ENCODE data around the gene FBXW4. TPM values are rescaled to one million over a fixed set of nuclear protein-coding genes. Genes with fewer than 3 reads are reported as not detected.

Gene FBXW4
- polyA plus RNA-seq, 1 donor (not counting 4 experiments of a cell fraction or from before 2014, with no cell fraction given): 22.3 TPM

DNA sequence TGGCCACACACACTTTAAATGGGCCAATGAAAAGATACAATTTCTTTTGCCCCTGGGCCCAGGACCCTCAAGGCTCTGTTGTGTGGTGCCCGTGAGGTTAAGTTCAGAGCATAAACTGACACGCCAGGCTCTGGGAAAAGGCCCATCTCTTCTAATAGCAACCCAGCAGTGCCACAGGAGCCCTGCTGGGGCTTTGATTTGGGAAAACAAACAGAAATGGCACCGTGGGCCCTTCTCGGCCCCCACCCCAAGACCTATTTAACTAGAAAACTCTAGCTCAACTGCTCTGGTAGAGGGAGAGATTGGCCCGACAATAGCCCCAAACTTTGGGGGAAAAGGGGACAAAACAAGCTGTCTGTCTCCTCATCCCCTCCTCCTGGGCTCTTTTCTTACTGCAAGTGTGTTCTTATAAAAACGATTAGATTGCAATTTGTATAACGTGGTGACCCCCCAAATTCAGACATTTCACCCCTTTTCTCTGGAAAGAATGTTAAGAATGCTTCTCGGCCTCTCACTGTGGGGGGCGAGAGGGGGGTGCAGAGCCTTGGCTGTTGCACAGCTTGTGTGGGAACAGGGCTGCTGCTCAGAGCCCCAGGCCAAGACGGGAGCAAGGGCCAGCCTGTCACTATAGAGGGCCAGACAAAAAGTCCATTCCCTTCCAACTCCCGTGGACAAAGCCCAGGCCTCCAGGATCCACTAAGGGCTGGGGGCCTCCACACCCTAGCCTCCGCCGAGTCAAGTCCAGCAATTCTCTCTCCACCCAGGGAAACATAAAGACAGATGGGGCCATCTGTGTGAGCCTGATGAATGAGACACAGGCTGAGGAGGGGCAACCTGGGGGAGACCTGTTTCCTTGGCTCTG lies 80.1 kb downstream of the FBXW4 start:
- no peaks in the 10 kb centered on the region for H4K20me1 ChIP-seq (ENCODE audit: control insufficient read depth, extremely low read depth, insufficient read depth, low read length)
- H2AFZ ChIP-seq (ENCODE audit: control insufficient read depth, low read length): no peak overlapping the region
- H3K4me3 ChIP-seq (ENCODE audit: control insufficient read depth in 2 of 3, extremely low read depth in 1 of 3, insufficient read depth in 2 of 3, low read depth in 1 of 3, low read length in 3 of 3): no peak overlapping the region
- dilution Hi-C loops (cut with MboI; ENCODE audit: extremely low pct_ligation_motif_present, low sequenced_read_pairs): no loop called here
- DNase-seq (ENCODE audit: low read depth, low spot score) (no peak), FAIRE-seq (no peak)
- TF ChIP-seq EZH2 (IDR thresholded peaks at IDR 0.05; ENCODE audit: low read length): no peak
- TF ChIP-seq, protein P1, sequence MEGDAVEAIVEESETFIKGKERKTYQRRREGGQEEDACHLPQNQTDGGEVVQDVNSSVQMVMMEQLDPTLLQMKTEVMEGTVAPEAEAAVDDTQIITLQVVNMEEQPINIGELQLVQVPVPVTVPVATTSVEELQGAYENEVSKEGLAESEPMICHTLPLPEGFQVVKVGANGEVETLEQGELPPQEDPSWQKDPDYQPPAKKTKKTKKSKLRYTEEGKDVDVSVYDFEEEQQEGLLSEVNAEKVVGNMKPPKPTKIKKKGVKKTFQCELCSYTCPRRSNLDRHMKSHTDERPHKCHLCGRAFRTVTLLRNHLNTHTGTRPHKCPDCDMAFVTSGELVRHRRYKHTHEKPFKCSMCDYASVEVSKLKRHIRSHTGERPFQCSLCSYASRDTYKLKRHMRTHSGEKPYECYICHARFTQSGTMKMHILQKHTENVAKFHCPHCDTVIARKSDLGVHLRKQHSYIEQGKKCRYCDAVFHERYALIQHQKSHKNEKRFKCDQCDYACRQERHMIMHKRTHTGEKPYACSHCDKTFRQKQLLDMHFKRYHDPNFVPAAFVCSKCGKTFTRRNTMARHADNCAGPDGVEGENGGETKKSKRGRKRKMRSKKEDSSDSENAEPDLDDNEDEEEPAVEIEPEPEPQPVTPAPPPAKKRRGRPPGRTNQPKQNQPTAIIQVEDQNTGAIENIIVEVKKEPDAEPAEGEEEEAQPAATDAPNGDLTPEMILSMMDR (optimal IDR thresholded peaks at IDR 0.05 in 1 of 3, IDR thresholded peaks at IDR 0.05 in 1 of 3, conservative IDR thresholded peaks at IDR 0.05 in 1 of 3; ENCODE audit: extremely low read depth in 1 of 3, insufficient read depth in 2 of 3, low read length in 3 of 3): no peak
- no peak overlapping the region for H3K9ac ChIP-seq (ENCODE audit: control insufficient read depth, extremely low read depth, insufficient read depth, low read length)
- H3K9me1 ChIP-seq (ENCODE audit: control insufficient read depth, extremely low read depth, insufficient read depth, low read length): no peaks in the 10 kb centered on the region
- no peak overlapping the region for H3K27ac ChIP-seq (ENCODE audit: control insufficient read depth, insufficient read depth, low read length)
- peaks cover 20 to 25% of the 10 kb centered on the region in 2 experiments for H3K36me3 ChIP-seq (ENCODE audit: control insufficient read depth in 2 of 2, extremely low read depth in 1 of 2, insufficient read depth in 2 of 2, low read length in 2 of 2)
- H3K4me1 ChIP-seq (ENCODE audit: control insufficient read depth, extremely low read depth, insufficient read depth, low read length): no peaks in the 10 kb centered on the region
- no peak overlapping the region for H3K4me2 ChIP-seq (ENCODE audit: control insufficient read depth, extremely low read depth, insufficient read depth, low read depth, low read length)
- H3K27me3 ChIP-seq (ENCODE audit: control insufficient read depth, extremely low read depth, insufficient read depth, low read length): no peaks in the 10 kb centered on the region
- H3K79me2 ChIP-seq (ENCODE audit: control insufficient read depth, insufficient read depth, low read length): no peaks in the 10 kb centered on the region
- no peaks in the 10 kb centered on the region for H3K9me3 ChIP-seq (ENCODE audit: control insufficient read depth, low read depth, low read length)

DNA sequence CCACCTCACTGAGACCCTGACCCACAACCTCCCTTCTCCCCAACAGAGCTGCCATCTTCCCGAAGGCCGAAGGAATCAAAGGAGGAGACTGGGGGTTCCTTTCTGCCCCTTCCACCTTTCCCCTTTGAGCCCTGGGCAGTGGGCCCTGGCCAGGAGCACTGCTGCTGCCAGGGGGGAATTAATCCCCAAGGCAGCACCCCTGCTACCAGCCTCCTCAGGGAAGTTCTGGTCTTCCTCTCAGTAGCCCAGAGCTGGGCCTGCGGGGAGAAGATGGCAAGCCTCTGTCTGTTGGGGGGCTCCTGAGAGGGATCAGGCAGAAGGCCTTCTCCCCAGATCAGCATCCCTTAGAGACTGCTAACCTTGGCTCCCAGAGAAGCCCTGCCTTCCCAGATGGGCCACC lies 81.3 kb downstream of the FBXW4 start:
- Histone ChIP-seq H3K4me2 (ENCODE audit: control insufficient read depth, extremely low read depth, insufficient read depth, low read depth, low read length) (no peak overlapping the region), H2AFZ (ENCODE audit: control insufficient read depth, low read length) (no peak overlapping the region), H3K4me1 (ENCODE audit: control insufficient read depth, extremely low read depth, insufficient read depth, low read length) (no peaks in the 10 kb centered on the region), H4K20me1 (ENCODE audit: control insufficient read depth, extremely low read depth, insufficient read depth, low read length) (no peaks in the 10 kb centered on the region), H3K9me1 (ENCODE audit: control insufficient read depth, extremely low read depth, insufficient read depth, low read length) (no peaks in the 10 kb centered on the region), H3K9me3 (ENCODE audit: control insufficient read depth, low read depth, low read length) (no peaks in the 10 kb centered on the region), H3K36me3 (ENCODE audit: control insufficient read depth in 2 of 2, extremely low read depth in 1 of 2, insufficient read depth in 2 of 2, low read length in 2 of 2) (peaks cover 25 to 31% of the 10 kb centered on the region in 2 experiments), H3K4me3 (ENCODE audit: control insufficient read depth in 2 of 3, extremely low read depth in 1 of 3, insufficient read depth in 2 of 3, low read depth in 1 of 3, low read length in 3 of 3) (no peak overlapping the region), H3K79me2 (ENCODE audit: control insufficient read depth, insufficient read depth, low read length) (no peaks in the 10 kb centered on the region), H3K27me3 (ENCODE audit: control insufficient read depth, extremely low read depth, insufficient read depth, low read length) (no peaks in the 10 kb centered on the region), H3K27ac (ENCODE audit: control insufficient read depth, insufficient read depth, low read length) (no peak overlapping the region), H3K9ac (ENCODE audit: control insufficient read depth, extremely low read depth, insufficient read depth, low read length) (no peak overlapping the region)
- no peak for FAIRE-seq
- dilution Hi-C loops (cut with MboI; ENCODE audit: extremely low pct_ligation_motif_present, low sequenced_read_pairs): no loop called here
- TF ChIP-seq, protein P1 (optimal IDR thresholded peaks at IDR 0.05 in 1 of 3, IDR thresholded peaks at IDR 0.05 in 1 of 3, conservative IDR thresholded peaks at IDR 0.05 in 1 of 3; ENCODE audit: extremely low read depth in 1 of 3, insufficient read depth in 2 of 3, low read length in 3 of 3): no peak
- TF ChIP-seq EZH2 (IDR thresholded peaks at IDR 0.05; ENCODE audit: low read length): no peak
- no peak for DNase-seq (ENCODE audit: low read depth, low spot score)
